HEK293 (cell line): ENCODE results near the gene ANKRD52.
A peak's percentile ranks its signal among the peaks of the same experiment; 100 is the strongest.

Experiments
- HOXA7 ChIP-seq: sonication (generic); formaldehyde crosslinking; IDR thresholded peaks from 2 replicates; pipeline ENCODE4 v1.8.1; 2022; ENCODE audit warnings: missing genetic modification reagents, borderline replicate concordance
- MEIS1 ChIP-seq: sonication (generic); formaldehyde crosslinking; IDR thresholded peaks from 2 replicates; pipeline ENCODE4 v1.8.1; 2022; ENCODE audit warnings: missing genetic modification reagents, mild to moderate bottlenecking, borderline replicate concordance
- PATZ1 ChIP-seq: fragments of 450-650 bp; formaldehyde crosslinking; IDR thresholded peaks from 2 replicates; pipeline ENCODE4 v1.5.1; 2016; ENCODE audit warnings: missing biosample characterization, missing genetic modification characterization
- PRDM6 ChIP-seq: fragments of 450-650 bp; formaldehyde crosslinking; IDR thresholded peaks from 2 replicates; pipeline ENCODE4 v1.5.1; 2017; ENCODE audit warnings: missing biosample characterization, missing genetic modification characterization
- SALL2 ChIP-seq: fragments of 450-650 bp; formaldehyde crosslinking; IDR thresholded peaks from 2 replicates; pipeline ENCODE4 v1.5.0; 2017; ENCODE audit warnings: missing biosample characterization, mild to moderate bottlenecking, missing genetic modification characterization, borderline replicate concordance
- SCRT2 ChIP-seq: fragments of 450-650 bp; formaldehyde crosslinking; IDR thresholded peaks from 2 replicates; pipeline ENCODE4 v1.5.1; 2016; ENCODE audit warnings: missing biosample characterization, missing genetic modification characterization
- YY2 ChIP-seq: fragments of 450-650 bp; formaldehyde crosslinking; IDR thresholded peaks from 2 replicates; pipeline ENCODE4 v1.5.1; 2016; ENCODE audit warnings: missing biosample characterization, missing genetic modification characterization
- ZBTB17 ChIP-seq: fragments of 450-650 bp; formaldehyde crosslinking; IDR thresholded peaks from 2 replicates; pipeline ENCODE4 v1.5.1; 2016; ENCODE audit warnings: missing biosample characterization, missing genetic modification characterization
- ZNF121 ChIP-seq: fragments of 450-650 bp; formaldehyde crosslinking; IDR thresholded peaks from 2 replicates; pipeline ENCODE4 v1.5.1; 2016; ENCODE audit warnings: missing biosample characterization, missing genetic modification characterization
- ZNF169 ChIP-seq: fragments of 450-650 bp; formaldehyde crosslinking; IDR thresholded peaks from 2 replicates; pipeline ENCODE4 v1.5.1; 2016; ENCODE audit warnings: missing biosample characterization, missing genetic modification characterization
- ZNF274 ChIP-seq, 2 experiments: fragments of 200-500 bp in 1 of 2; fragments of 450-650 bp in 1 of 2; sonication (Bioruptor generic) in 1 of 2; formaldehyde crosslinking in 1 of 2; IDR thresholded peaks; 2 replicates each; pipeline versions ENCODE4 v1.5.1 to v1.6.1; 2014 to 2016; ENCODE audit warnings: borderline replicate concordance in 1 of 2, inconsistent platforms in 1 of 2, low read length in 1 of 2, missing biosample characterization in 1 of 2, missing genetic modification characterization in 1 of 2
- ZNF37A ChIP-seq: fragments of 450-650 bp; IDR thresholded peaks from 2 replicates; pipeline ENCODE4 v1.5.1; 2018; ENCODE audit warnings: missing biosample characterization, missing genetic modification characterization
- ZNF391 ChIP-seq: fragments of 450-650 bp; formaldehyde crosslinking; IDR thresholded peaks from 2 replicates; pipeline ENCODE4 v1.5.1; 2016; ENCODE audit warnings: low read depth, missing biosample characterization, missing genetic modification characterization, borderline replicate concordance
- ZNF596 ChIP-seq: fragments of 450-650 bp; IDR thresholded peaks from 2 replicates; pipeline ENCODE4 v1.5.0; 2018; ENCODE audit warnings: missing biosample characterization, mild to moderate bottlenecking, missing genetic modification characterization, moderate library complexity
- ZNF624 ChIP-seq: fragments of 450-650 bp; formaldehyde crosslinking; IDR thresholded peaks from 2 replicates; pipeline ENCODE4 v1.5.1; 2017; ENCODE audit warnings: missing biosample characterization, missing genetic modification characterization
- ZNF76 ChIP-seq: fragments of 450-650 bp; formaldehyde crosslinking; IDR thresholded peaks from 2 replicates; pipeline ENCODE4; 2016; ENCODE audit warnings: low read depth, missing biosample characterization, missing genetic modification characterization, borderline replicate concordance
- TF ChIP-seq, protein P1 (sequence below): fragments of 450-650 bp; formaldehyde crosslinking; IDR thresholded peaks from 2 replicates; pipeline ENCODE4 v1.5.1; 2016; ENCODE audit warnings: missing biosample characterization, missing genetic modification characterization
- TF ChIP-seq, protein P2 (sequence below): fragments of 450-650 bp; formaldehyde crosslinking; conservative IDR thresholded peaks from 2 replicates; pipeline ENCODE4 v1.5.1; 2016; ENCODE audit warnings: low read depth, missing biosample characterization, missing genetic modification characterization
- TF ChIP-seq, protein P3 (sequence below): fragments of 450-650 bp; formaldehyde crosslinking; IDR thresholded peaks from 2 replicates; pipeline ENCODE4 v1.5.0; 2017; ENCODE audit warnings: missing biosample characterization, missing genetic modification characterization, borderline replicate concordance
- TF ChIP-seq, protein P4 (sequence below): fragments of 450-650 bp; formaldehyde crosslinking; IDR thresholded peaks from 2 replicates; pipeline ENCODE4 v1.5.1; 2016; ENCODE audit warnings: missing biosample characterization, missing genetic modification characterization

The ANKRD52 gene

DNA sequence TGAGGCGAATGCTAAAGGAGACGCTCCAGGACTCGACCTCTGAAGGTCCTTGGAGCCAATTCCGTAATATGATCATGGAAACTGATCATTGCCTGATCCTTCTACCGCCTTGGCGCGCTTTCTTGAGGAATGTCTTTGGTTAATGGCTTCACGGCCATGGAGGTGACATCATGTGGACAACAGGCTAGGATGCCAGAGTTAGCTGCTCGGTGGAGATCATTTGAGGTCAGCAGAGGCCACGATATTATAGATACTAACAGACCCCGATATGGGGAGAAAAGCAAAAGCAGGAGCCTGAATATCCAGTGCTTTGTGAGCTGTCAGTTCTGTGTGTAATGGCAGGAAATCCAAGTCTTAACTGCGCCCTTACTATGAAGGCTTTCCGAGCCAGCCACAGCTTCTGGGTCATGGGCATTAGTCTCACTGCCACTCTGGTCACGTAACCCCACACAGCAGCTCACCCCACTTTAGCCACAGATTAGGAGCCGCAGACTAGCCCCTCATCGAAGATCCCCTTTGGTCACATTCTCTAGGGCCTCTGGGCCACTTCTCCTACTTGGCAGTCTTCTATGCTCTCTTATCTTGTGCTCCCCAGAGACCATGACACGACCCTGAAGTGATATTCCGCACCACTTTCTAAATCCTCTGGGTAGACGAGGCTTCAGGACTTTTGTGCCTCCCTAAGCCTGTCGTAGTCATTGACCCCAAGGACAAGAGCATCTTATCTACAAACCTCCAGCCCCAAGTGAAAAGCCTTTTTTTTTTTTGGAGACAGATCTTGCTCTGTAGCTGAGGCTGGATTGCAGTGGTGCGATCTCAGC, 42.7 kb upstream of the ANKRD52 start (continued):
- no peak for TF ChIP-seq ZNF624 (tag by site-specific recombination)
- no peak for TF ChIP-seq MEIS1 (CRISPR knock-in tag)
- TF ChIP-seq PATZ1 (tag by site-specific recombination) = no peak
- TF ChIP-seq SALL2 = no peak
- TF ChIP-seq ZNF121 = no peak
- TF ChIP-seq ZNF76 = no peak
- TF ChIP-seq ZNF274 (IDR thresholded peaks at IDR 0.05; ENCODE audit: low read length) = no peak
- no peak for TF ChIP-seq ZNF274 (tag by site-specific recombination; IDR thresholded peaks at IDR 0.05; ENCODE audit: borderline replicate concordance)
- TF ChIP-seq ZNF169 (tag by site-specific recombination) = no peak
- TF ChIP-seq, protein P1, sequence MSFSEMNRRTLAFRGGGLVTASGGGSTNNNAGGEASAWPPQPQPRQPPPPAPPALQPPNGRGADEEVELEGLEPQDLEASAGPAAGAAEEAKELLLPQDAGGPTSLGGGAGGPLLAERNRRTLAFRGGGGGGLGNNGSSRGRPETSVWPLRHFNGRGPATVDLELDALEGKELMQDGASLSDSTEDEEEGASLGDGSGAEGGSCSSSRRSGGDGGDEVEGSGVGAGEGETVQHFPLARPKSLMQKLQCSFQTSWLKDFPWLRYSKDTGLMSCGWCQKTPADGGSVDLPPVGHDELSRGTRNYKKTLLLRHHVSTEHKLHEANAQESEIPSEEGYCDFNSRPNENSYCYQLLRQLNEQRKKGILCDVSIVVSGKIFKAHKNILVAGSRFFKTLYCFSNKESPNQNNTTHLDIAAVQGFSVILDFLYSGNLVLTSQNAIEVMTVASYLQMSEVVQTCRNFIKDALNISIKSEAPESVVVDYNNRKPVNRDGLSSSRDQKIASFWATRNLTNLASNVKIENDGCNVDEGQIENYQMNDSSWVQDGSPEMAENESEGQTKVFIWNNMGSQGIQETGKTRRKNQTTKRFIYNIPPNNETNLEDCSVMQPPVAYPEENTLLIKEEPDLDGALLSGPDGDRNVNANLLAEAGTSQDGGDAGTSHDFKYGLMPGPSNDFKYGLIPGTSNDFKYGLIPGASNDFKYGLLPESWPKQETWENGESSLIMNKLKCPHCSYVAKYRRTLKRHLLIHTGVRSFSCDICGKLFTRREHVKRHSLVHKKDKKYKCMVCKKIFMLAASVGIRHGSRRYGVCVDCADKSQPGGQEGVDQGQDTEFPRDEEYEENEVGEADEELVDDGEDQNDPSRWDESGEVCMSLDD (tag by site-specific recombination) = peak; percentile 18; the same call in 1 of the 2 replicates
- TF ChIP-seq ZNF37A (tag by site-specific recombination) = no peak
- TF ChIP-seq, protein P2, sequence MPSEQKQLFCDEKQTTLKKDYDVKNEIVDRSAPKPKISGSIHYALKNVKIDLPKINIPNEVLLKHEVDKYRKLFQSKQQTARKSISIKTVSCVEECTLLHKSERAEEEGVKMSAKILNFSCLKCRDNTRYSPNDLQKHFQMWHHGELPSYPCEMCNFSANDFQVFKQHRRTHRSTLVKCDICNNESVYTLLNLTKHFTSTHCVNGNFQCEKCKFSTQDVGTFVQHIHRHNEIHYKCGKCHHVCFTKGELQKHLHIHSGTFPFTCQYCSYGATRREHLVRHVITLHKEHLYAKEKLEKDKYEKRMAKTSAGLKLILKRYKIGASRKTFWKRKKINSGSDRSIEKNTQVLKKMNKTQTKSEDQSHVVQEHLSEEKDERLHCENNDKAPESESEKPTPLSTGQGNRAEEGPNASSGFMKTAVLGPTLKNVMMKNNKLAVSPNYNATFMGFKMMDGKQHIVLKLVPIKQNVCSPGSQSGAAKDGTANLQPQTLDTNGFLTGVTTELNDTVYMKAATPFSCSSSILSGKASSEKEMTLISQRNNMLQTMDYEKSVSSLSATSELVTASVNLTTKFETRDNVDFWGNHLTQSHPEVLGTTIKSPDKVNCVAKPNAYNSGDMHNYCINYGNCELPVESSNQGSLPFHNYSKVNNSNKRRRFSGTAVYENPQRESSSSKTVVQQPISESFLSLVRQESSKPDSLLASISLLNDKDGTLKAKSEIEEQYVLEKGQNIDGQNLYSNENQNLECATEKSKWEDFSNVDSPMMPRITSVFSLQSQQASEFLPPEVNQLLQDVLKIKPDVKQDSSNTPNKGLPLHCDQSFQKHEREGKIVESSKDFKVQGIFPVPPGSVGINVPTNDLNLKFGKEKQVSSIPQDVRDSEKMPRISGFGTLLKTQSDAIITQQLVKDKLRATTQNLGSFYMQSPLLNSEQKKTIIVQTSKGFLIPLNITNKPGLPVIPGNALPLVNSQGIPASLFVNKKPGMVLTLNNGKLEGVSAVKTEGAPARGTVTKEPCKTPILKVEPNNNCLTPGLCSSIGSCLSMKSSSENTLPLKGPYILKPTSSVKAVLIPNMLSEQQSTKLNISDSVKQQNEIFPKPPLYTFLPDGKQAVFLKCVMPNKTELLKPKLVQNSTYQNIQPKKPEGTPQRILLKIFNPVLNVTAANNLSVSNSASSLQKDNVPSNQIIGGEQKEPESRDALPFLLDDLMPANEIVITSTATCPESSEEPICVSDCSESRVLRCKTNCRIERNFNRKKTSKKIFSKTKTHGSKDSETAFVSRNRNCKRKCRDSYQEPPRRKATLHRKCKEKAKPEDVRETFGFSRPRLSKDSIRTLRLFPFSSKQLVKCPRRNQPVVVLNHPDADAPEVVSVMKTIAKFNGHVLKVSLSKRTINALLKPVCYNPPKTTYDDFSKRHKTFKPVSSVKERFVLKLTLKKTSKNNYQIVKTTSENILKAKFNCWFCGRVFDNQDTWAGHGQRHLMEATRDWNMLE = peak; percentile 45; the same call in 1 of the 2 replicates
- peak; percentile 67; the same call in 1 of the 2 replicates for TF ChIP-seq SCRT2 (tag by site-specific recombination)
- peak; percentile 67; the same call in 1 of the 2 replicates for TF ChIP-seq YY2 (tag by site-specific recombination)
- TF ChIP-seq, protein P3, sequence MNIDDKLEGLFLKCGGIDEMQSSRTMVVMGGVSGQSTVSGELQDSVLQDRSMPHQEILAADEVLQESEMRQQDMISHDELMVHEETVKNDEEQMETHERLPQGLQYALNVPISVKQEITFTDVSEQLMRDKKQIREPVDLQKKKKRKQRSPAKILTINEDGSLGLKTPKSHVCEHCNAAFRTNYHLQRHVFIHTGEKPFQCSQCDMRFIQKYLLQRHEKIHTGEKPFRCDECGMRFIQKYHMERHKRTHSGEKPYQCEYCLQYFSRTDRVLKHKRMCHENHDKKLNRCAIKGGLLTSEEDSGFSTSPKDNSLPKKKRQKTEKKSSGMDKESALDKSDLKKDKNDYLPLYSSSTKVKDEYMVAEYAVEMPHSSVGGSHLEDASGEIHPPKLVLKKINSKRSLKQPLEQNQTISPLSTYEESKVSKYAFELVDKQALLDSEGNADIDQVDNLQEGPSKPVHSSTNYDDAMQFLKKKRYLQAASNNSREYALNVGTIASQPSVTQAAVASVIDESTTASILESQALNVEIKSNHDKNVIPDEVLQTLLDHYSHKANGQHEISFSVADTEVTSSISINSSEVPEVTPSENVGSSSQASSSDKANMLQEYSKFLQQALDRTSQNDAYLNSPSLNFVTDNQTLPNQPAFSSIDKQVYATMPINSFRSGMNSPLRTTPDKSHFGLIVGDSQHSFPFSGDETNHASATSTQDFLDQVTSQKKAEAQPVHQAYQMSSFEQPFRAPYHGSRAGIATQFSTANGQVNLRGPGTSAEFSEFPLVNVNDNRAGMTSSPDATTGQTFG = no peak
- TF ChIP-seq HOXA7 = no peak
- TF ChIP-seq ZNF596 (tag by site-specific recombination) = no peak
- TF ChIP-seq ZNF391 (tag by site-specific recombination) = peak; percentile 43; the same call in 1 of the 2 replicates
- peak; percentile 91 for TF ChIP-seq ZBTB17 (tag by site-specific recombination)
- TF ChIP-seq, protein P4, sequence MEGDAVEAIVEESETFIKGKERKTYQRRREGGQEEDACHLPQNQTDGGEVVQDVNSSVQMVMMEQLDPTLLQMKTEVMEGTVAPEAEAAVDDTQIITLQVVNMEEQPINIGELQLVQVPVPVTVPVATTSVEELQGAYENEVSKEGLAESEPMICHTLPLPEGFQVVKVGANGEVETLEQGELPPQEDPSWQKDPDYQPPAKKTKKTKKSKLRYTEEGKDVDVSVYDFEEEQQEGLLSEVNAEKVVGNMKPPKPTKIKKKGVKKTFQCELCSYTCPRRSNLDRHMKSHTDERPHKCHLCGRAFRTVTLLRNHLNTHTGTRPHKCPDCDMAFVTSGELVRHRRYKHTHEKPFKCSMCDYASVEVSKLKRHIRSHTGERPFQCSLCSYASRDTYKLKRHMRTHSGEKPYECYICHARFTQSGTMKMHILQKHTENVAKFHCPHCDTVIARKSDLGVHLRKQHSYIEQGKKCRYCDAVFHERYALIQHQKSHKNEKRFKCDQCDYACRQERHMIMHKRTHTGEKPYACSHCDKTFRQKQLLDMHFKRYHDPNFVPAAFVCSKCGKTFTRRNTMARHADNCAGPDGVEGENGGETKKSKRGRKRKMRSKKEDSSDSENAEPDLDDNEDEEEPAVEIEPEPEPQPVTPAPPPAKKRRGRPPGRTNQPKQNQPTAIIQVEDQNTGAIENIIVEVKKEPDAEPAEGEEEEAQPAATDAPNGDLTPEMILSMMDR (tag by site-specific recombination) = 0 out of 2 replicates have a peak, but pooled peaks have one; percentile 14
- TF ChIP-seq PRDM6 (tag by site-specific recombination) = no peak
